PC-3 (cell line): ENCODE measurements around the gene CNTNAP5.

ENCODE experiments used
- EZH2phosphoT487 ChIP-seq: fragments of 300-600 bp; sonication (generic); IDR thresholded peaks from 2 replicates; pipeline ENCODE4 v1.6.1; 2018; ENCODE audit warnings: mild to moderate bottlenecking, antibody characterized with exemption, low read length, borderline replicate concordance
- TF ChIP-seq, protein P1 (sequence below): fragments of 300-600 bp; sonication (generic); conservative IDR thresholded peaks from 2 replicates; pipeline ENCODE4 v1.5.1; 2017; ENCODE audit warnings: antibody characterized with exemption, low read depth, mild to moderate bottlenecking, low read length

GRCh38 chr2:124542932-124543640 lies 518.0 kb downstream of the CNTNAP5 start:
- TF ChIP-seq, protein P1, sequence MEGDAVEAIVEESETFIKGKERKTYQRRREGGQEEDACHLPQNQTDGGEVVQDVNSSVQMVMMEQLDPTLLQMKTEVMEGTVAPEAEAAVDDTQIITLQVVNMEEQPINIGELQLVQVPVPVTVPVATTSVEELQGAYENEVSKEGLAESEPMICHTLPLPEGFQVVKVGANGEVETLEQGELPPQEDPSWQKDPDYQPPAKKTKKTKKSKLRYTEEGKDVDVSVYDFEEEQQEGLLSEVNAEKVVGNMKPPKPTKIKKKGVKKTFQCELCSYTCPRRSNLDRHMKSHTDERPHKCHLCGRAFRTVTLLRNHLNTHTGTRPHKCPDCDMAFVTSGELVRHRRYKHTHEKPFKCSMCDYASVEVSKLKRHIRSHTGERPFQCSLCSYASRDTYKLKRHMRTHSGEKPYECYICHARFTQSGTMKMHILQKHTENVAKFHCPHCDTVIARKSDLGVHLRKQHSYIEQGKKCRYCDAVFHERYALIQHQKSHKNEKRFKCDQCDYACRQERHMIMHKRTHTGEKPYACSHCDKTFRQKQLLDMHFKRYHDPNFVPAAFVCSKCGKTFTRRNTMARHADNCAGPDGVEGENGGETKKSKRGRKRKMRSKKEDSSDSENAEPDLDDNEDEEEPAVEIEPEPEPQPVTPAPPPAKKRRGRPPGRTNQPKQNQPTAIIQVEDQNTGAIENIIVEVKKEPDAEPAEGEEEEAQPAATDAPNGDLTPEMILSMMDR = no peak
- TF ChIP-seq EZH2phosphoT487 = no peak
